Mammary epithelial cell (primary cell): Measurements from ENCODE around the gene MTREX.

Source experiments
- CTCF ChIP-seq, 2 donors: IDR thresholded peaks in 1 of 2; conservative IDR thresholded peaks in 1 of 2; 2 replicates each; pipeline ENCODE4 v1.5.1; 2011 to 2012; ENCODE audit warnings: inconsistent platforms in 2 of 2, low read length in 2 of 2, mild to moderate bottlenecking in 2 of 2, control low read depth in 1 of 2, low read depth in 1 of 2; ENCODE audit not compliant: insufficient read depth in 1 of 2; ENCODE audit errors: extremely low read depth in 1 of 2
- EZH2 ChIP-seq: IDR thresholded peaks from 2 replicates; pipeline ENCODE4 v1.6.1; 2012; ENCODE audit warnings: low read length, inconsistent platforms, borderline replicate concordance

- TF ChIP-seq CTCF (conservative IDR thresholded peaks at IDR 0.05 in 1 of 2, IDR thresholded peaks at IDR 0.05 in 1 of 2; ENCODE audit: extremely low read depth in 1 of 2, insufficient read depth in 1 of 2, low read depth in 1 of 2, low read length in 2 of 2): no peak
- no peak for TF ChIP-seq EZH2
Observed at GRCh38 chr5:55289808-55290207, 18.0 kb upstream of the MTREX start.
